H9 (cell line): ENCODE data around the gene SMIM23. TPM values are rescaled to one million over a fixed set of nuclear protein-coding genes. Genes with fewer than 3 reads are reported as not detected.

ENCODE experiments used
- DNase-seq: peaks from one replicate; pipeline ENCODE4 v3.0.0-alpha.2; 2017
- H2AFZ ChIP-seq: one replicate; pipeline ENCODE4 v1.6.1; 2013; ENCODE audit warnings: mild to moderate bottlenecking, low read length, control low read depth, moderate library complexity
- H2AK5ac ChIP-seq: 2 replicates; pipeline ENCODE4 v1.6.1; 2013; ENCODE audit warnings: low read length, control low read depth, mixed read lengths; ENCODE audit not compliant: insufficient read length
- H2BK120ac ChIP-seq: one replicate; pipeline ENCODE4 v1.6.1; 2013; ENCODE audit warnings: low read depth, mild to moderate bottlenecking, low read length, control low read depth, inconsistent platforms; ENCODE audit not compliant: poor library complexity, severe bottlenecking
- H2BK12ac ChIP-seq: 2 replicates; pipeline ENCODE4 v1.6.1; 2013; ENCODE audit warnings: low read length, control low read depth, mixed read lengths, low read depth; ENCODE audit not compliant: insufficient read length
- H2BK15ac ChIP-seq: 2 replicates; pipeline ENCODE4 v1.6.1; 2013; ENCODE audit warnings: low read depth, low read length, control low read depth
- H2BK20ac ChIP-seq: one replicate; pipeline ENCODE4 v1.6.1; 2013; ENCODE audit warnings: low read depth, mild to moderate bottlenecking, low read length, control low read depth, inconsistent platforms; ENCODE audit not compliant: poor library complexity, severe bottlenecking
- H2BK5ac ChIP-seq: 2 replicates; pipeline ENCODE4 v1.6.1; 2013; ENCODE audit warnings: low read length, control low read depth, mixed read lengths; ENCODE audit not compliant: insufficient read length
- H3K14ac ChIP-seq: 2 replicates; pipeline ENCODE4 v1.6.1; 2013; ENCODE audit warnings: low read length, control low read depth; ENCODE audit not compliant: insufficient read depth
- H3K18ac ChIP-seq: 2 replicates; pipeline ENCODE4 v1.6.1; 2013; ENCODE audit warnings: low read depth, mild to moderate bottlenecking, mixed read lengths, low read length, control low read depth; ENCODE audit not compliant: insufficient read length
- H3K23ac ChIP-seq: 2 replicates; pipeline ENCODE4 v1.6.1; 2013; ENCODE audit warnings: low read length, control low read depth, mixed read lengths, low read depth; ENCODE audit not compliant: insufficient read length
- H3K23me2 ChIP-seq: 2 replicates; pipeline ENCODE4 v1.6.1; 2013; ENCODE audit warnings: low read depth, mild to moderate bottlenecking, mixed read lengths, low read length, control low read depth; ENCODE audit not compliant: insufficient read length, poor library complexity, severe bottlenecking
- H3K27ac ChIP-seq: 2 replicates; pipeline ENCODE4 v1.5.1; 2013; ENCODE audit warnings: low read length, control low read depth, mixed read lengths, low read depth; ENCODE audit not compliant: insufficient read length
- H3K27me3 ChIP-seq: 2 replicates; pipeline ENCODE4 v1.6.1; 2013; ENCODE audit warnings: low read length, control low read depth, inconsistent platforms; ENCODE audit not compliant: insufficient read depth
- H3K4ac ChIP-seq: 2 replicates; pipeline ENCODE4 v1.6.1; 2013; ENCODE audit warnings: low read depth, mild to moderate bottlenecking, control low read depth, inconsistent platforms, low read length, moderate library complexity
- H3K4me1 ChIP-seq: 2 replicates; pipeline ENCODE4 v1.6.1; 2013; ENCODE audit warnings: low read length, control low read depth, inconsistent platforms; ENCODE audit not compliant: insufficient read depth
- H3K4me2 ChIP-seq: 2 replicates; pipeline ENCODE4 v1.6.1; 2013; ENCODE audit warnings: low read length, control low read depth, mixed read lengths; ENCODE audit not compliant: insufficient read length, insufficient read depth
- H3K56ac ChIP-seq: 2 replicates; pipeline ENCODE4 v1.6.1; 2013; ENCODE audit warnings: low read depth, mild to moderate bottlenecking, mixed read lengths, low read length, control low read depth; ENCODE audit not compliant: insufficient read length
- H3K79me1 ChIP-seq: 2 replicates; pipeline ENCODE4 v1.6.1; 2013; ENCODE audit warnings: low read depth, mild to moderate bottlenecking, moderate library complexity, low read length, control low read depth, inconsistent platforms; ENCODE audit not compliant: insufficient read depth, poor library complexity, severe bottlenecking
- H3K79me2 ChIP-seq: 2 replicates; pipeline ENCODE4 v1.6.1; 2013; ENCODE audit warnings: low read length, control low read depth, inconsistent platforms; ENCODE audit not compliant: insufficient read depth
- H3K9ac ChIP-seq: 2 replicates; pipeline ENCODE4 v1.6.1; 2013; ENCODE audit warnings: low read length, control low read depth, mixed read lengths; ENCODE audit not compliant: insufficient read length; ENCODE audit errors: extremely low read depth
- H3K9me3 ChIP-seq: one replicate; pipeline ENCODE4 v1.6.1; 2013; ENCODE audit warnings: low read depth, low read length, inconsistent platforms; ENCODE audit not compliant: control insufficient read depth
- H3T11ph ChIP-seq: one replicate; pipeline ENCODE4 v1.6.1; 2013; ENCODE audit warnings: mild to moderate bottlenecking, low read length, control low read depth, inconsistent platforms
- H4K20me1 ChIP-seq: one replicate; pipeline ENCODE4 v1.6.1; 2013; ENCODE audit not compliant: control insufficient read depth, insufficient read length, insufficient read depth
- H4K5ac ChIP-seq: 2 replicates; pipeline ENCODE4 v1.6.1; 2013; ENCODE audit warnings: low read depth, mild to moderate bottlenecking, mixed read lengths, low read length, control low read depth; ENCODE audit not compliant: insufficient read length
- H4K8ac ChIP-seq: replicated peaks from 2 replicates; pipeline ENCODE4 v1.6.1; 2013; ENCODE audit warnings: low read length, control low read depth, mixed read lengths, low read depth; ENCODE audit not compliant: insufficient read length
- H4K91ac ChIP-seq: 2 replicates; pipeline ENCODE4 v1.6.1; 2013; ENCODE audit warnings: low read depth, mild to moderate bottlenecking, moderate library complexity, mixed read lengths, low read length, control low read depth; ENCODE audit not compliant: insufficient read length
- H3K27ac Mint-ChIP-seq, 3 experiments: 2 replicates in 2 of 3; 3 replicates in 1 of 3; pipeline ENCODE4 v1.8.0; 2020 to 2021; ENCODE audit warnings: mixed read lengths in 3 of 3, mild to moderate bottlenecking in 1 of 3, moderate library complexity in 1 of 3
- H3K27me3 Mint-ChIP-seq: 2 replicates; pipeline ENCODE4 v1.8.0; 2021; ENCODE audit warnings: low read depth, mild to moderate bottlenecking, moderate library complexity, mixed read lengths
- H3K36me3 Mint-ChIP-seq, 3 experiments: 2 replicates in 2 of 3; 3 replicates in 1 of 3; pipeline ENCODE4 v1.8.0; 2020 to 2021; ENCODE audit warnings: low read depth in 3 of 3, mixed read lengths in 3 of 3; ENCODE audit not compliant: insufficient read depth in 1 of 3
- H3K4me1 Mint-ChIP-seq, 2 experiments: 2 replicates each; pipeline ENCODE4 v1.8.0; 2020; ENCODE audit warnings: mixed read lengths in 2 of 2
- H3K4me3 Mint-ChIP-seq, 2 experiments: 2 replicates in 1 of 2; 3 replicates in 1 of 2; pipeline ENCODE4 v1.8.0; 2020 to 2021; ENCODE audit warnings: mild to moderate bottlenecking in 2 of 2, mixed read lengths in 2 of 2, moderate library complexity in 1 of 2
- H3K9me3 Mint-ChIP-seq, 2 experiments: 2 replicates in 1 of 2; 3 replicates in 1 of 2; pipeline ENCODE4 v1.8.0; 2020; ENCODE audit warnings: mild to moderate bottlenecking in 2 of 2, mixed read lengths in 2 of 2, moderate library complexity in 1 of 2
- CTCF ChIP-seq: fragments of 200-600 bp; sonication (generic); conservative IDR thresholded peaks from 3 replicates; pipeline ENCODE4 v1.8.0; 2021; ENCODE audit warnings: antibody characterized with exemption, mild to moderate bottlenecking
- WGBS: extraction: QIAGEN DNeasy Blood & Tissue Kit; methylation state at CpG from one replicate; pipeline ENCODE4 v1.1.7; 2013; ENCODE audit warnings: missing lambda C conversion rate, low lambda C conversion rate, mixed read lengths; ENCODE audit not compliant: insufficient read length; ENCODE audit errors: extremely low coverage; 5-methylcytosine and 5-hydroxymethylcytosine counted together
- total RNA-seq: library from RNA; stranded (reverse); gene quantifications from 2 replicates; pipeline ENCODE4 v1.2.1, GENCODE V29; 2021

SMIM23 gene
- total RNA-seq, 1 experiment from 2014 or later: not detected

GRCh38 chr5:171762903-171763302 lies 22.7 kb upstream of the SMIM23 start:
- Mint-ChIP-seq H3K9me3 (peaks cover 15 to 20% of the 10 kb centered on the region in 2 experiments), H3K36me3 (peaks cover 0 to 13% (median 0%) of the 10 kb centered on the region in 3 experiments; a peak in 1 of 7 replicates), H3K4me1 (no peaks in the 10 kb centered on the region), H3K4me3 (no peak overlapping the region), H3K27me3 (peaks cover 1% of the 10 kb centered on the region; the same call in 1 of the 2 replicates), H3K27ac (no peak overlapping the region)
- DNase-seq: no peak
- Histone ChIP-seq H2BK12ac (no peak overlapping the region), H3K79me1 (no peaks in the 10 kb centered on the region), H3K14ac (no peak overlapping the region), H3K4me2 (no peak overlapping the region), H4K20me1 (no peaks in the 10 kb centered on the region), H3K79me2 (no peaks in the 10 kb centered on the region), H3K56ac (no peak overlapping the region), H3K9ac (no peak overlapping the region), H4K91ac (no peak overlapping the region), H2BK120ac (no peak overlapping the region), H2BK5ac (no peak overlapping the region), H3T11ph (no peak overlapping the region), H4K5ac (no peak overlapping the region), H3K23ac (no peak overlapping the region), H3K27me3 (no peaks in the 10 kb centered on the region), H3K23me2 (no peaks in the 10 kb centered on the region), H3K27ac (no peak overlapping the region), H3K18ac (no peak overlapping the region), H2BK15ac (no peak overlapping the region), H4K8ac (no peak overlapping the region), H2AFZ (no peak overlapping the region), H2BK20ac (no peak overlapping the region), H3K4me1 (no peaks in the 10 kb centered on the region), H3K4ac (no peak overlapping the region), H2AK5ac (no peak overlapping the region), H3K9me3 (no peaks in the 10 kb centered on the region)
- no CpG with 5 or more reads among the region's 20 CpGs for WGBS
- no peak for TF ChIP-seq CTCF
